Activated CD4-positive, alpha-beta T cell treated with anti-CD3 and anti-CD28 coated beads for 24 hours (primary cell): ENCODE data around the gene LONRF2.

ENCODE experiments used
- DNase-seq, 2 donors: peaks; one replicate each; pipeline ENCODE4 v3.0.0-alpha.2; 2020; ENCODE audit warnings: low read depth in 2 of 2

The LONRF2 gene

DNA sequence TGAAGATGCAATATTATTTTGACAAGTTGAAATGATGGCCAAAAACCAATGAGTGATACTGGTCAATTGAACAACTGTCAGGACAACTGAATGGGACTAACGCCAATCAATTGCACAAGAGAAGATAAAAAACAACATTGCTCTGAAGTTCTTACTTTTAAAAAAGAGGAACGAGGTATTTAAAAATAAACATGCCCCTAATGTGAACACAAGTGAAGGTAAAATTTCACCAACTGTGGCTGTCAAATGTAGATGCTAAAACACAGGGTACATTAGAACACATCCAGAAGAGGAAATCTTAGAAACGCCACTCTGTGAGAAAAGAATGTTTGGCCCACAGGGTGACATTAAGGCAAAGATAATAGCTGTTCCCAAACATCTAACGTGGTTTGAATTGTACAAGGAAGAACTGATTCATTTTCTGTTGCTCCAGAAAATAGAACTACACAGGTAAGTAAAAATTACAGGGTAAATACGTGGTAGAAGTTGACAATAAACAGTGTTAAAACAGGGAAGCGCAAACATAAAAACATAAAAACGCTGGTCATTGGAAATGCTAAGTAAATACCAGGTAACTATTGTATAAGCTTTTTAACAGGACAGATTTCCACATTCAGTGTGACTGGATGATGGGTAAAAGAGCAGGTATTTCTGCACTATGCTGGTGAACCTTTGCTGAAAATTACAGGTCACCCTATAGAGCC lies 20.3 kb downstream of the LONRF2 start:
- DNase-seq: no peak

DNA sequence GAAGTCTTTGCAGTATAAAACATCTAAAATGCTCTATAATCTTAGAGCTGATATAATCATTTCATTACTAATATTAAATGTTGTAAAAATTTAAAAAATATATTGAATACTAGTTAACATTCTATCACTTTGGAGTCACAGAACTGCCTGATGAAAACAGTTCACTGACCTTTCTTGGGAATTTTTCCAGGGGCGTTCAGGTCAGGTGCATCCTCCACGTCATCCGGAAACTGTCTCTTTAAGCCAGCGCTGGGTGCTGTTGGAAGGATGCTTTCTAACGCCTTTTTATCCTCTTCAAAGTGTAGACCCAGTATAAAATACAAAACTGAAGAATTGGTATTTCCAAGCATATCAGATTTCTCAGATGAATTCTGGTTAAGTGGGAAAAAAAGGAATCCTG lies 22.8 kb downstream of the LONRF2 start:
- DNase-seq: no peak

DNA sequence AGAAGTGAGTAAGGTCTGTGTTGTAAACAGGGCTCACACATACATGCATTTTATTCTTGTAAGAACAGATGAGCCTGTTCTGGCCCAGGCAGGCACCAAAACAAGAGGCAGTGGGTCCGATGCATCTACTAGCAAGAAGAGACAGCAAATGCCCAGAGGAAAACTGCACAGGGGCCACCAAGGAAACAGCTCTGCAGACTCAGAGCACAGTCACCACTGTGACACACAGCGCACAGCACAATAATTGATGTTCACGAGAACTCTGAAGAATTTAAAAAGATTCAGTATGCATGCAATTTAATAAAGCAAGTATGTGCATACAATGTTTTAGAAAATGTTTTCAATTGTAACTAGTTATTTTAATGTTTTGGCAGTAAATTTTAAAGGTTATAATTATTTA lies 24.8 kb downstream of the LONRF2 start:
- no peak for DNase-seq

DNA sequence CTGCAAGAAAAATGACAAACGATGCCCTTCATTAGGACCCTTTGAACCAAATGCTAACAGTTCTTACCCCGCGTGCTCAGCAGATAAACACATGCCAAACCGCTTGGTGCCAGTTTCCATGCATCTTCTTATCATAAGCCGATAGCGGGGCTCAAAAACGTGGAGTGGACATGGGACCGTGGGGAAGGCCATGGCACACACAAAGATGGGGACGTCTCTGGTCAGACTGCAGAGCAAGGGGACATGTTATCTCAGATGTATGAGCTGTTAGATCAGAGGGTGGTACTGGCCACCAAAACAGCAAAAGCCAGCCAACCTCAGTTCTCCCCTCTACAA lies 28.2 kb downstream of the LONRF2 start:
- no peak for DNase-seq

DNA sequence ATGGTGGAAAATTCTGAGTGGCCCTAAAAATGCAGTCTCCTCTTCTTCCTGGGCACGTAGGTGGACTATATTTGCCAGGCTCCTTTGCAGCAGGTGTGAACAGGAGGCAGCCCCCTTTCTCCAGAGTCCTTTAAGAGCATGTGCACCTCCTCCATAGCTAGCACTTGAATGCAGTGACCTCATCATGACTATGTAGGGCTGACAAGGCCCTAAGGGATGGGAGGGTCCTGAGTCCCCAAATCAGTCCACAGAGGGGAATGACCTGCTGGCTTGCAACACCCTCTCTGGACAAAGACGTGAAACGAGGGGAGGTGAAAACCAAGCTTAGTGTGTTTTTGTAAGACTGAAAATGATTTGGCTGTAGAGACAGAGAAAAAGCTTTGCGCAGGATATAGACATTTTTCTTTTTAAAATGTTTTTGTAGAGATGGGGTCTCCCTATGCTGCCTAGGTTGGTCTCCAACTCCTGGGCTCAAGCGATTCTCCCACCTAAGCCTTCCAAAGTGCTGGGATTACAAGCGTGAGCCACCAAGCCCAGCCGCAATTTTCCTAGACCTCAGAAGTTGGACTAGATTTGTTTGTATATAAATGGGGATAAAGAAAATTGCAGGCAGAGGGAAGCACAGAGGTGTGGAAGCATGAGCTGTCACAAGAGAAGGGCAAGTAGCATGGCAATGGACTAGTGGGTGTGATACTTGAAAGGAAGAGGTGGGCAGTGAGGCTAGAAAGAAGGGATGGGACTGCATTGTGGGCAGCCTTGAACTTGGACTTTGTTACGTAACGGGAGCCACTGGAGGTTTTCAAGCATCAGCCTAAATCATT lies 28.8 kb downstream of the LONRF2 start:
- DNase-seq: no peak

DNA sequence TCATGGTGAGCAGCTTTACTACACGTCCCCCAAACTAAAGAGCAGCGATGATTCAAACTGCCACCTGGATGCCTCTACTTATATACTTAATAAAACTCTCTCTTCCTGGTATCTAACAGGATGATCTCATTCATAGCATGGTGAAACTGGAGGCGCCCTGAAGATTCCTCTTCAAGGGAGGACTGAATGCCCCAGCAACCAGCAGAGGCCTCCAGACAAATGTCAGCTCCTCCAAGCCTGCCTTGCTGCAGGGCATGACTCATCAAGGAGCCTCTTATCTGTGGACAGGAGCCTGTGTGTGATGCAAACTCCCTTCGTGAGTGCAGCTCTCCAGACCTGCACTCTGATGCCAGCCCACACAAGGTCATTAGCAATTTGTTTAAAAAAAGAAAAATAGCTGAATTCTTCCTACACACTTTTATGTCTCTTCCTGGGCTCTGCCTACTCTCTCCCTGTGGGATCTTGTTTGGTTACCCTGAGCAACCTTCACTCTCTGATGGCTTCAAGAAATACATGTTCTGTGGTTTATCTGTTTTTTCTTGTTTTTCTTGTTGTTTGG lies 30.2 kb downstream of the LONRF2 start:
- peak; percentile 13 to 14 for DNase-seq

DNA sequence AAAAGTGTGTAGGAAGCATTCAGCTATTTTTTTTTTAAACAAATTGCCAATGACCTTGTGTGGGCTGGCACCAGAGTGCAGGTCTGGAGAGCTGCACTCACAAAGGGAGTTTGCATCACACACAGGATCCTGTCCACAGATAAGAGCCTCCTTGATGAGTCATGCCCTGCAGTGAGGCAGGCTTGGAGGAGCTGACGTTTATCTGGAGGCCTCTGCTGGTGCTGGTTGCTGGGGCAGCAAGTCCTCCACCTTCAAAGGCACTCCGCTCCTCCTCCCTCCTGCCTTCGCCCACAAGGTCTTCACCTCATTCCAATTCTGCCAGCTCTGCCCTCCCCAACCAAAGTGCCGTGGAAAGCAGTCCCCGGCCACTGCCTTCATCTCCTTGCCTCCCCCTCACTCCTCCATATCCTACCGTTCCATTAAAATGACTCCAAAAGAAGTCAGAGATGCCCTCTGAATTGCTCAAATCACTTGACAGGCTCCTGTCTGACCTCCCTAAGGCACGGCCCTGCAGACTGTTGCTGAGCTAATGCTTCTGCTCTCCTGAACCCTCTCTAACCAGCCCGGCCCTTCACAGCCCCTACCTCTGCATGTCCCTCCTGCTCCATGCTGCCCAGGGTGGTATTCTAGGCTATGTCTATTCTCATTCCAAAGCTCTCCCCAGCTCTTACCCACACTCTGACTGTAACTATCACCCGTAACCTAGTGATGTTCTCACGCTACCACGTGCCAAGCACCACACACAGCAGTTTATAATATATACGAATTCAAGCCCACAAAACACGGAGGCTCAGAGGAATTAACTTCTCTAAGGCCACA lies 30.9 kb downstream of the LONRF2 start:
- peak; percentile 24 to 34 for DNase-seq

DNA sequence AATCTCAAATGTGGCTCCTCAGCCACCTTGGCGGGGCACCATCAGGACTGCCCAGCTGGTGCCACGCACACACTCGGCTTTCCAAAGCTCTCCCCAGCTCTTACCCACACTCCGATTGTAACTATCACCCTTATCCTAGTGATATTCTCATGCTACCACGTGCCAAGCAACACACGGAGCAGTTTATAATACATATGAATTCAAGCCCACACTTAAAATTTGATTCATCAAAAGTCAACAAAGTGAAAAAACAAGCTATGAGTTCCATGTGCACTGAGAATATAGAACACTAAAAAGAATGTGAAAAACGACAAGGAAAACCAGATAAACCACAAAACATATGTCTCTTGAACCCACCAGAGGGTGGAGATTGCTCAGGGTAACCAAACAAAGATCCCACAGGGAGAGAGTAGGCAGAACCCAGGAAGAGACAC lies 31.6 kb downstream of the LONRF2 start:
- no peak for DNase-seq

DNA sequence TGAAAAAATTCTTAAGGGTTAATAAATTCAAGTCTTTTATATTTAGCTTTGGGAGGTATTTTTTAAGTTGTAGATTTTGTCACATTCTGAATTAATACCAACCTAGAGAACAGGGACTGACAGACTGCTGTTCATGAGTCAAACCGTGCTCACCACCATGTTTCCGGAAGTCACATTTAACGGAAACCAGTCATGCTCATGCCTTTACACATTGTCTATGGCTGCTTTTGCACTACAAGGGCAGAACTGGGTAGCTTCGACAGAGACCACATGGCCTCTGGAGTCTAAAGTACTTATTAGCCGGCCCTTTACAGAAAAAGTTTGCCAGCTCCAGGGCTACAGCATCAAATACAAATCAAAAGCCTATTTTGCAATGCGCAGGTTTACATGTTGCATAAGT lies 33.3 kb downstream of the LONRF2 start:
- no peak for DNase-seq

DNA sequence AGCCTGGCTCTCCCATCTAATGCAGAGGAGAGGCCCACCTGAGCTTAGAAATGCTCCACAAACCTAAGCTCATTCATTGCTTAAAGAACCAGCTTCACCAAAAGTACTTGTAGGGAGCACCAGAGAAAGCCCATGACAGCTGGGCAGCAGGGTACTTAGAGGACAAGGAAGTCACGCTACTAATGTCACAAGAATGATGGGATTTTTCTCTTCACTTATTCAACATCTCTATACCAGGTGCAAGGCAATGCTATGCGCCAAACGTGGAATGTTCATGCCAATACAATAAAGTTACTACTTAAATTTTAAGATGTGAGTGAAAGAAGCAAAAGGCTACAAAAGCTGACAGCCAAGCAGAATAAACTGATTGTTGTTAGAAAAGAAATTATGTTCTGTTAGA lies 36.0 kb downstream of the LONRF2 start:
- no peak for DNase-seq

DNA sequence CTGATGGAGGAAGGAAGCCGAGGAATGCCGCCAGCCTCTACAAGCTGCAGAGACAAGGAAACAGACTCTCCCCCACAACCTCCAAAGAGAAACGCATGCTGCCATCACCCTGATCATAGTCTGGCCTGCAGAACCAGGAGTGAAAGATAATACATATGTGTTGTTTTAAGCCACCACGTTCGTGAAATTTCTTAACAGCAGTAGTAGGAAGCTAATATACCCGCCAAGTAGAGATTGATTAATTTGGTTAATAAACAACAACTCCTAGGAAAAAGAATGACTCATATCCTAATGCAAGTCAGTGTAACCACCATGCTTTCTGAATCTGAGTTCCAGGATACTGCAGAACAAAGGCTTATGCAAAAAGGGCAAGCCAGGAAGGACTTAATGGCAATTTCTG lies 36.6 kb downstream of the LONRF2 start:
- no peak for DNase-seq

DNA sequence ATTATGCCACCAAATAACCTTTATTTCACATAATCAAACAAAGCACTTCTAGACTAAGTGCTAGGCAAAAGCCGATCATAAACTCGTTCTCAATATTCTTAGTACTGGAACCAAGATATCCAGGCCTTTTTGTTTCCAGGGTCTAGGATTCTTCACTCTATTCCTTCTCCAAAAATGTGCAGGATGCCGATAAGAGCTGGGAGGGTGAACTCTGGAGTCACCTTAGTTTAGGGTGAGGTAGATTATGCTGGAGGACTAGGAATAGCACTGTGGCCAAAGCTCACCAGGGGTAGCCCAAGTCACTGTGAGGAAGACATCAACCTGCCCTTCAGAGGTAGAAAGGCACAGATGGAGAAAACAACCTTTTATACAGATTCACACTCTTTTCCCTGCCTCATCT lies 37.3 kb downstream of the LONRF2 start:
- DNase-seq: no peak

DNA sequence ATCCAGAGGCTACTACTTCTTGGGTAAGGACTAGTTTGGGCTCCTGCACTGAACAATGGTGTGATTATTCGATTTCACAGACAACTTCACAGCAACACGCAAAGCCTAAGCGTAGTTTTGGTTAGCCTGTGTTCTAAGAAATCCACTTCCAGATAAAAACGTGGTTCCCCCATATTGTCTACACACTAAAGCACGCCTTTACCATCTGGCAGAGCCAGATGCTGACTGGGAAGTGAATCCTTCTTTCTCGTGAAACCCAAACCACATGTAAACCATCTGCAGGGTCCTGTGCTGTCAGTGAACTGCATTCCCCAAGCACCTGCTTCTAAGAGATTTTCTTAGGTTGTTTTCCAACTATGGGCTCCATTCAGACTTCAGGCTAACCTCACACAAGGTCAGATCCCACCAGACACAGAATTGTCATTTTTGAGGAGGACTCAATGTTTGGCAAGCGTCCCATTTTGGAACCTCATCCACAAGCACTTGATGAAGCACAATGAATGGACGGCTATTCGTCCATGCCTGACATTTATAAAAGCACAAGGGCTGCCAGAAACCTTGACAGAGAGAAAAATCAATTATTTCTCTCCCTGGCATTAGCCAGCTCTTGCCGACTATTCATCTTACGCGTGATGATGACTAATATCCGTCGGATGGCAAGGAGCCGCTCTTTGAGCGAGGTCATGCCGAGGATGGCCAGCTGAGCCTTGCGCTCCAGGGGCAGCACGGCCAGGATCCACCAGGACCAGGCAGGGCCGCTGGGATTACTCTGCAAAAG lies 38.4 kb downstream of the LONRF2 start:
- DNase-seq: no peak

DNA sequence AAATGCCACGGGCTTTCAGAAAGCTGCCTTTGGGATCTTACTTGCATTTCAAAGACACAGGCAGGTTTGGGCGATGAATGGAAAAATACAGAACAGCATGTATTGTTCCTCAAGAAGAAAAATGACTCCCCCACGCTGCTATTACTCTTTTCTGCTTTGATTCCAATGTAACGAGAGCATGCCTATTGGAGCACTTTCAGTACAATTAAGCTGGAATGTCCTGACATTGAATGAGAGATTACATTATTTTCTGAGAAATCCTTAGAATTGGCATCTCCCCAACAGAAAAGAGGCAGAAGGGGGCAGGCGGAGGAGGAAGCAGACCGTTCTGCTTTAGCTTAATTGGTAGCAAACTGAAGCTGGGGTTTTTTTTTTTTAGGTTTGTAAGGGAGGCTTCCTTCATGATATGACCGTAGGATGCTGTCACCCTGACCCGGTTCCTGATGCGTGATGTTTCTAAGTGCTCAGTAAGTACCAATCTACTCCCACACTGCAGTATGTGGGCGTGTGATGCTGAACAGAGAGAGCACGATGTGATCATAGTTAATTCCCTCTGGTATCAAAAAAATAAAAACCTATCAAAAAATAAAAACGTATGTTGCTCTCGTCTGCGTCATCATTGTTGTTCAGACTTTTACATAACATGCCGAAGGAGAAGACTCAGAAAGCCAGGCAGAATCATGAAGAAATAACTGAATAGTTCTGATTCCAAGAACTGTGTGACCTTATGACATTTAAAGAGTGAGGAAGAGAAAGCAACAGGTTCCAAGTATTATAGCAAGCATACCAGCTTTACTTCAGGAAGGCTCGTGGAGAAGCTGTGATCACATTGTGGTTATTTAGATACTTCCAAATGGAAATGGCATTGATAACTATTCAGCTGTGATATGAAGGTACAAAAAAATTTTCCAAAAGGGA lies 40.5 kb downstream of the LONRF2 start:
- no peak for DNase-seq

DNA sequence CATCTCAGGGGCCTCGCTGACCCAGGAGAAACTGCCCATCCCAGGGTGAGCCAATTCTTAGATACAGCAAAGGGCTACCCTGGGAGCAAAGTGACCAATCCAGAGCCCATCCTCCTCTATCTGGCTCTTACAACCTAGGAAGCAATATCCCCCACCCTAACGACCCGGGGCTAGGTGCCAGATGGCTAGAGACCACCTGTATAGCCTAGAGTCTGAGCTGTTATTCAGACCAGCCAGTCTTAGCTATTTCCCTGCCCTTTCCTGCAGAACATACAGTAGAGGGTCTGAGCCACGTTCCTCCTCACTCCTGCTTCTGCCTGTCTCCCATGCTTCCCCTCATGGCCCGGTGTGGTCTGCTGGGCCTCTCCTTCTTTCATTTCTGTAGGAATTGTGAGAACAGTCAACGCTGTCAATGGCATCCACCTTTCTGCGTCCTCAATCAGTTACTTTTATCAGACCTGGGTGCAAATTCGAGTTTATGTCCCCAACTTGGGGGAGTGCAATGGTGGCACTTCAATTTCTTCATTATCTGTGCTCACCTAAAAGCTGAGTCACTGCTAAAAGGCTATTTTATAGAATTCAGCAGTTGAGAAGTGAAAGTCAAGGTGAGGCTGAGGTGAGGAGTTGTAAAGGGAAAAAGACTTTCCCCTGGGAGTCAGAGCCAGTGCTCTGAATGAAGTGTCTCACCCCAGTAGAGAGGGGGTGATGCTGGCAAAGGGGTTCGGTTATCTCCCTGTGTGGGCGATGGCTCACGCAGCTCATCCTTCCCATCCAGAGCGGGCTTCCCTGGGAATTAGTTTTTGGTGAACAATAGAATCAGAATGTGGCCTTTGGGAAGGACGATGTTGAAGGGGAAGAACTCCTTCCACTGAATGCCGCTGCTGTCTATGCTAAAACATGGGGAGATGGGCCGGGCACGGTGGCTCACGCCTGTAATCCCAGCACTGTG lies 42.4 kb downstream of the LONRF2 start:
- DNase-seq: no peak

DNA sequence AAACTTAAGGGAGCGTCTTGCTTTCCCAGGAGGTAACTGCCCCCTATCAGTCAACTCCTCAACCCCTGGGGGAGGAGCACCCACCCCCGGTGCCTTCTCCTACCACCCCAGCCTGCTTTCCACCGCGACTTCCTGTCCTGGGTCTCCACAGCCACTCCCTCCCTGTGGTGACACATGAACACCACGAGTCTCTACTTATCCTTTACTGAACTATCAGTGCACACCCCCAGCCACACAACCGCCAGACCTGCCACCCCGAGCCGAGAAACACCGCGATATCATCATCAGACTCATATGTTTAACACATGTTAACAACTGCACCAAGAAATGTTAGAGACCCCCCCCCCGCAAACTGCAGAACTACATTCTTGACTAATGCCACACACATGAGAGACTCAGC lies 43.3 kb downstream of the LONRF2 start:
- no peak for DNase-seq

DNA sequence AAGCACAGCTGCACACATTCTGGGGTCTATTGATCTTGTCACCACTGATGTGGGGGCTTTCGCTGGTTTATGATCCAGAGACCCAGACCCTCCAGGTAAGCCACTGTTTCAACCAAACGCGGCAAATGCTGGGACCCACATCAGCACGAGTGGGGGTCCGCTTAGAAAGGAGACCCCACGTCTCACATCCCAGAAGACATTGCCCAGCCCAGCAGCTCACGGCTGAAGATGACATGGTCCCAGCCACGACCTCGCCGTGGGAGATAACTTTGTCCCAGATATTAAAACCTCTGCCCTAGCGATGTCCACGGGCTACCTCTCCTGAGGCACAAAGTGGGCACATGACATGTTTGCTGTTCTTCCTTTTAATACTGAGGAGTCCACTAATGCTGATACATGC lies 43.8 kb downstream of the LONRF2 start:
- no peak for DNase-seq

DNA sequence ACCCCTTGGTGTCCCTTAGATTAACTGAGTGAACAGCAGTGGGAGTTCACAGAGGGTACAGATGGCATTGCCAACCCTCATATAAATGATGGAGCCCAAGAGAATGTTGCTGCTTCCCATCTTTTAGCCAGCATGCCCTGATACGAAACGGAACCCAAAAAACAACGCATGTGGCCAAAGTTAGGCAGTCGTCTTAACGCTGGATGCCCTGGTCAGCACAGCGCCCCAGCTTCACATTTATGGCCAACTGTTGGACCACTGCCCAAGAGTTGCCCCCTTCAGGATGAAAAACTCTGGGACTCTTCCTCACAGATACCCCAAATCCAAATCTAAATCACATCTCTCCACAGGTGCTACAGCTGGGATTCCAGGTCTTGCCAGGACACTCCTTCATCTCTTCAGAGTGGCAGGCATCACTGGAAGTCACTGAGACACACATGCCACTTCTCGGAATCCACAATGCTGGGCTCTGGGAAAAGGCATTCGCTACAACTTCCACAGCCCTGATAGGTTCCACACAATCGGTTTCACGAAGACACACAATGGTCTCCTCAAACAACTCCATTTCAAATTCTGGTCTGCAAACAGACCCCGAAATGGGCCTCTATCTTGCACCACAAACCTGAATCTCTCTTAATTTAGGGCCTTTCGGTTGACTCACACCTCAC lies 44.6 kb downstream of the LONRF2 start:
- no peak for DNase-seq

DNA sequence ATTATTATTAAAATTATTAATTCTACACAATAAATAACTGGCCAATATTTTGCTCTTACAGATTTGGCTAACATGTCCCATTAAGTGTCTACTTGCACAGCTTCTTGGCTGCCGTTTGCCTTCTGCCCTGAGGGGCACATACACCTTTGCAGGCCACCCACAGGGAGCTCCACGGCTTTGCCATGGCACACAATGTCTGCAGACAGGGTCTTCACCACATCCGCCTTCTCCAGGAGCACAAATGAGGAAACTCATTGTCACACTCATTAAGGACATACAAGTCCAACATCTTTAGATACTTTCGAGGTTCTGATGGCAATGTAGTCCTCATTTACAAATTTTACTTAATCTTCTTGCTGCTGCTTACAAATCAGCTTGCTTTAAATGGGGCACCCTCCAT lies 45.6 kb downstream of the LONRF2 start:
- DNase-seq: no peak
